Measurements from ENCODE around the gene ELOA. TPM values are rescaled to one million over a fixed set of nuclear protein-coding genes. Genes with fewer than 3 reads are reported as not detected.
A peak's percentile ranks its signal among the peaks of the same experiment; 100 is the strongest.

The ELOA gene
- total RNA-seq, 2 experiments from 2014 or later: 24.7 to 41.0 TPM

GRCh38 chr1:23694371-23694770 is 48.9 kb upstream of the ELOA start:
- ChIA-PET POLR2A (interaction anchor here (0.7 kb wide), 2 partner anchors 18 to 77 kb away, joined by 3 read pairs; no protein-coding TSS in a partner anchor), CTCF (ENCODE audit: unreplicated experiment) (no interaction called here)
- intact Hi-C loops (cut with micrococcal nuclease; ENCODE audit: unreplicated experiment): loop anchor here (5.0 kb wide), 1 partner anchor 352 kb away; the partner anchor contains the start of gene HNRNPR
- Histone ChIP-seq H3K4me1 (ENCODE audit: insufficient read depth, low read length, poor library complexity, severe bottlenecking) (peaks cover 40% of the 10 kb centered on the region), H3K4me3 (ENCODE audit: low read depth, low read length, poor library complexity, severe bottlenecking) (peak overlapping the region; percentile 90), H3K9me2 (ENCODE audit: insufficient read depth, low read length) (no peaks in the 10 kb centered on the region), H3K36me3 (ENCODE audit: insufficient read depth, low read length) (peaks cover 76% of the 10 kb centered on the region), H3K4me2 (ENCODE audit: low read length) (peak overlapping the region; percentile 86), H4K20me1 (ENCODE audit: insufficient read depth, low read length) (peaks cover 58% of the 10 kb centered on the region), H3K79me2 (ENCODE audit: insufficient read depth, low read depth, low read length) (peaks cover 82% of the 10 kb centered on the region), H3K9me3 (ENCODE audit: low read length) (no peaks in the 10 kb centered on the region), H3K27ac (ENCODE audit: low read depth, low read length, poor library complexity, severe bottlenecking) (no peak overlapping the region), H2AFZ (ENCODE audit: low read length) (no peak overlapping the region)
- no TSS peak for BruUV-seq (replicated peaks)
- TF ChIP-seq EZH2phosphoT487 (IDR thresholded peaks at IDR 0.05; ENCODE audit: borderline replicate concordance, low read depth, low read length) (no peak), CTCF (conservative IDR thresholded peaks at IDR 0.05; ENCODE audit: low read length) (no peak)
- no peak for DNase-seq (ENCODE audit: low spot score)

- Histone ChIP-seq H4K20me1 (ENCODE audit: insufficient read depth, low read length) (peaks cover 65% of the 10 kb centered on the region), H3K4me2 (ENCODE audit: low read length) (peak overlapping the region; percentile 86), H3K4me3 (ENCODE audit: low read depth, low read length, poor library complexity, severe bottlenecking) (peak overlapping the region; percentile 90), H3K27ac (ENCODE audit: low read depth, low read length, poor library complexity, severe bottlenecking) (no peak overlapping the region), H3K9me2 (ENCODE audit: insufficient read depth, low read length) (no peaks in the 10 kb centered on the region), H3K4me1 (ENCODE audit: insufficient read depth, low read length, poor library complexity, severe bottlenecking) (peaks cover 40% of the 10 kb centered on the region), H3K9me3 (ENCODE audit: low read length) (no peaks in the 10 kb centered on the region), H3K79me2 (ENCODE audit: insufficient read depth, low read depth, low read length) (peaks cover 93% of the 10 kb centered on the region), H3K36me3 (ENCODE audit: insufficient read depth, low read length) (peaks cover 89% of the 10 kb centered on the region), H2AFZ (ENCODE audit: low read length) (no peak overlapping the region)
- no TSS peak for BruUV-seq (replicated peaks)
- TF ChIP-seq CTCF (conservative IDR thresholded peaks at IDR 0.05; ENCODE audit: low read length): no peak
- no peak for TF ChIP-seq EZH2phosphoT487 (IDR thresholded peaks at IDR 0.05; ENCODE audit: borderline replicate concordance, low read depth, low read length)
- intact Hi-C loops (cut with micrococcal nuclease; ENCODE audit: unreplicated experiment): no loop called here
- ChIA-PET POLR2A (no interaction called here), CTCF (ENCODE audit: unreplicated experiment) (no interaction called here)
- no peak for DNase-seq (ENCODE audit: low spot score)
These were observed 47.6 kb upstream of the ELOA start for GRCh38 chr1:23695667-23696066.

GRCh38 chr1:23696335-23696989 is 46.8 kb upstream of the ELOA start:
- TF ChIP-seq CTCF (conservative IDR thresholded peaks at IDR 0.05; ENCODE audit: low read length) (no peak), EZH2phosphoT487 (IDR thresholded peaks at IDR 0.05; ENCODE audit: borderline replicate concordance, low read depth, low read length) (no peak)
- H3K79me2 ChIP-seq (ENCODE audit: insufficient read depth, low read depth, low read length): peaks cover 93% of the 10 kb centered on the region
- H3K9me2 ChIP-seq (ENCODE audit: insufficient read depth, low read length): no peaks in the 10 kb centered on the region
- no TSS peak for BruUV-seq (replicated peaks)
- POLR2A ChIA-PET: interaction anchor here (0.7 kb wide), 1 partner anchor 18 kb away, joined by 3 read pairs; no protein-coding TSS in a partner anchor
- peaks cover 97% of the 10 kb centered on the region for H3K36me3 ChIP-seq (ENCODE audit: insufficient read depth, low read length)
- intact Hi-C loops (cut with micrococcal nuclease; ENCODE audit: unreplicated experiment): no loop called here
- H4K20me1 ChIP-seq (ENCODE audit: insufficient read depth, low read length): peaks cover 65% of the 10 kb centered on the region
- no peaks in the 10 kb centered on the region for H3K9me3 ChIP-seq (ENCODE audit: low read length)
- CTCF ChIA-PET (ENCODE audit: unreplicated experiment): no interaction called here
- DNase-seq (ENCODE audit: low spot score): no peak
- peaks cover 40% of the 10 kb centered on the region for H3K4me1 ChIP-seq (ENCODE audit: insufficient read depth, low read length, poor library complexity, severe bottlenecking)
- no peak overlapping the region for H3K27ac ChIP-seq (ENCODE audit: low read depth, low read length, poor library complexity, severe bottlenecking)
- no peak overlapping the region for H2AFZ ChIP-seq (ENCODE audit: low read length)
- H3K4me3 ChIP-seq (ENCODE audit: low read depth, low read length, poor library complexity, severe bottlenecking): no peak overlapping the region
- H3K4me2 ChIP-seq (ENCODE audit: low read length): peak overlapping the region; percentile 86

Measured in OCI-LY7 (cell line).